ENCODE results near the gene ATP2B2.

GRCh38 chr3:10468613-10469354 lies 36.6 kb downstream of the ATP2B2 start:
- TF ChIP-seq POLR2A (IDR thresholded peaks at IDR 0.05; ENCODE audit: low read length) (no peak), GATA1 (IDR thresholded peaks at IDR 0.05; ENCODE audit: low read depth, low read length) (no peak)

All from erythroblast (primary cell).